CD4-positive, CD25-positive, alpha-beta regulatory T cell (primary cell): Measurements from ENCODE around the gene RAD51B. TPM values are rescaled to one million over a fixed set of nuclear protein-coding genes. Genes with fewer than 3 reads are reported as not detected.

ENCODE experiments used
- ATAC-seq, 2 donors: fragments of 150-1000 bp; cut with Tn5 transposase; one replicate each; pipeline ENCODE4 v1.10.0; 2021; ENCODE audit warnings: low read depth in 2 of 2, moderate number of reproducible peaks in 2 of 2, moderate library complexity in 1 of 2
- DNase-seq, 3 donors: peaks; one replicate each; pipeline versions ENCODE4 v3.0.0 to v3.0.0-alpha.2; 2012 to 2022; ENCODE audit warnings: mixed read lengths in 1 of 3
- H3K27ac ChIP-seq: one replicate; pipeline ENCODE4 v1.7.0; 2013; ENCODE audit warnings: mild to moderate bottlenecking, low read length; ENCODE audit not compliant: insufficient read depth, poor library complexity, severe bottlenecking
- H3K27me3 ChIP-seq: one replicate; pipeline ENCODE4 v1.7.0; 2013; ENCODE audit warnings: low read length; ENCODE audit not compliant: control insufficient read depth, insufficient read depth
- H3K36me3 ChIP-seq: one replicate; pipeline ENCODE4 v1.7.0; 2013; ENCODE audit warnings: mild to moderate bottlenecking, low read length, moderate library complexity; ENCODE audit not compliant: control insufficient read depth, insufficient read depth
- H3K4me1 ChIP-seq: 2 replicates; pipeline ENCODE4 v1.7.0; 2013; ENCODE audit warnings: mild to moderate bottlenecking, low read length; ENCODE audit not compliant: insufficient read depth, control insufficient read depth, poor library complexity, severe bottlenecking
- H3K4me3 ChIP-seq: one replicate; pipeline ENCODE4 v1.7.0; 2013; ENCODE audit warnings: low read depth, mild to moderate bottlenecking, low read length, moderate library complexity
- H3K9me3 ChIP-seq, 2 experiments: 1 replicate in 1 of 2; 2 replicates in 1 of 2; pipeline ENCODE4 v1.7.0; 2013; ENCODE audit warnings: low read length in 2 of 2, mild to moderate bottlenecking in 1 of 2, moderate library complexity in 1 of 2; ENCODE audit not compliant: control insufficient read depth in 2 of 2
- H3K27ac Mint-ChIP-seq, 3 donors: one replicate each; pipeline ENCODE4 v1.8.0; 2020 to 2022; ENCODE audit warnings: mild to moderate bottlenecking in 3 of 3, mixed read lengths in 3 of 3, moderate library complexity in 2 of 3
- H3K27me3 Mint-ChIP-seq: one replicate; pipeline ENCODE4 v1.8.0; 2022; ENCODE audit warnings: mild to moderate bottlenecking, mixed read lengths
- H3K36me3 Mint-ChIP-seq: one replicate; pipeline ENCODE4 v1.8.0; 2020; ENCODE audit warnings: mixed read lengths
- H3K4me1 Mint-ChIP-seq, 4 donors: one replicate each; pipeline ENCODE4 v1.8.0; 2020 to 2022; ENCODE audit warnings: mixed read lengths in 4 of 4, mild to moderate bottlenecking in 1 of 4
- H3K4me3 Mint-ChIP-seq, 4 donors: one replicate each; pipeline ENCODE4 v1.8.0; 2020 to 2022; ENCODE audit warnings: mild to moderate bottlenecking in 4 of 4, mixed read lengths in 4 of 4, moderate library complexity in 3 of 4
- H3K9me3 Mint-ChIP-seq, 7 donors: one replicate each; pipeline ENCODE4 v1.8.0; 2020 to 2022; ENCODE audit warnings: mixed read lengths in 7 of 7, mild to moderate bottlenecking in 3 of 7, moderate library complexity in 2 of 7
- polyA plus RNA-seq, 4 donors: library from polyadenylated mRNA; unstranded; fragments of 300-500 nt; fragmentation: Illumina TruSeq; gene quantifications; one replicate each; pipeline ENCODE4 v1.2.3, GENCODE V29; 2021
- total RNA-seq: library from RNA; stranded (reverse); gene quantifications from one replicate; pipeline ENCODE4 v1.2.3, GENCODE V29; 2022

Gene RAD51B
- total and polyA plus RNA-seq, 5 donors from 2014 or later = 19.1 to 40.2 (median 28.1) TPM

DNA sequence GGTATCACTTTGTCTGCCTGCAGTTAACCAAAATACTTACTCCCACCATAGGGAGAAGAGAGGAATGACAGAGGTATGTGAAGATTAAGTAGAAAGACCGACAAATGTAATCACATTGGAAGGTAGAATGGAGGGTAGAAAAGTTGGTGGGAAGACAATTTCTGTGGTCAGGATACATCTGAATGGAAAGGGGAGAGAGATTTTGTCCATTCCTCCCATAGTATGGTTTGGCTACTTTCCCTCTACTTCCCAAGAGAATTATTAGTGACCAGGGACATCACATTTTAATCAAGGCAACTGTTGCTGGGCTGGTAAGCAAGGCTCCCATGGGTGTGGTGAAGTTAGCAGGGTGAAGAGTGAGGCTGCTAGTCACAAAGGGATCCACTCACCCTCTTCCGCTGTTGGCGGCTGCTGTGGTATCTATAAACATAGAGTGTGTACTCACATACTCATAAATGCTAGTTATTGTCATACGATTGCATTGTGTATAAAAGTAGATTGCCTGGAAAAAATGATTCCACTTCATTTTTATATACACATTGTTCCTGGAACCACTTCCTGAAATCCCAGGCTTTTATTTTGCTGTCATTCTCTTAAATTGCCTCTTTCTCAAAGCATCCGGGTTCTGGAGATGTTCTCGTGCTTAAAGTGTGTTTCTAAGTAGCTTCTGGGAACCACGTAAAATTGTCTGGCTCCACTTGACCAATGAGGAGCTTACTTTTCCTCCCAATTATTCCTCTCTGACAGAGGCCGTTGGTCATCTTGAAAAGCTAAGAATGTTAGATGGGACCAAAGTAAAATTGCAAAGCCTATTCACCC lies 560.1 kb downstream of the RAD51B start:
- Mint-ChIP-seq H3K4me3 (peak overlapping the region in 3 of 4 donors; percentile 3 to 62 (median 56)), H3K4me1 (peaks cover 44 to 69% (median 49%) of the 10 kb centered on the region in 4 donors), H3K27ac (peak overlapping the region; percentile 70 to 94 (median 89)), H3K27me3 (no peaks in the 10 kb centered on the region), H3K9me3 (no peaks in the 10 kb centered on the region), H3K36me3 (no peaks in the 10 kb centered on the region)
- Histone ChIP-seq H3K36me3 (no peaks in the 10 kb centered on the region), H3K27ac (peak overlapping the region; percentile 64), H3K27me3 (no peaks in the 10 kb centered on the region), H3K4me3 (peak overlapping the region; percentile 60), H3K4me1 (peaks cover 61% of the 10 kb centered on the region), H3K9me3 (no peaks in the 10 kb centered on the region)
- ATAC-seq (peak; percentile 72), DNase-seq (peak in 2 of 3 donors; percentile 38 to 61)

DNA sequence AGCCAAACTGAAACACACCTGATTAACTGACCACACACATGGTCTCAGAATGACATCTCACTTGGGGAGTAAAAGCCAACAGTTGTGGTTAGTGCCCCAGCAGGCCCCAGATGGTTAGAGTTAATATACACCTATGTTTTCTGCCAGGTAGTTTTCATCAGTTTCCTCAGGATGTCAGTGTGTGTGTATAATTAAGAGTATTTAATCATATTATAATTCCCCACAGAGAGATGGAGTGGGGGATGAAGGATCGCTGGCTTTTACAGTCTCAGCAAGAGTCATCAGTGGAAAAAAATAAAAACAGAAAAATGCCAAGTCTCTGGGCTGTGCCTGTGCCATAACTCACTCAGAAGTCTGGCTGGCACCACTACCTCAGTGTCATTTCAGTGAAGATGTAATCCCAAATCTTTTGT lies 560.8 kb downstream of the RAD51B start:
- peak overlapping the region; percentile 64 for H3K27ac ChIP-seq
- Mint-ChIP-seq H3K27me3 (no peaks in the 10 kb centered on the region), H3K4me1 (peaks cover 44 to 63% (median 46%) of the 10 kb centered on the region in 4 donors), H3K27ac (peak overlapping the region in 2 of 3 donors; percentile 70 to 89), H3K9me3 (no peaks in the 10 kb centered on the region), H3K4me3 (peak overlapping the region in 2 of 4 donors; percentile 9 to 56), H3K36me3 (no peaks in the 10 kb centered on the region)
- ATAC-seq (no peak), DNase-seq (no peak)
- no peaks in the 10 kb centered on the region for H3K36me3 ChIP-seq
- H3K4me1 ChIP-seq = peaks cover 55% of the 10 kb centered on the region
- no peaks in the 10 kb centered on the region for H3K27me3 ChIP-seq
- H3K9me3 ChIP-seq = no peaks in the 10 kb centered on the region
- H3K4me3 ChIP-seq = peak overlapping the region; percentile 60

DNA sequence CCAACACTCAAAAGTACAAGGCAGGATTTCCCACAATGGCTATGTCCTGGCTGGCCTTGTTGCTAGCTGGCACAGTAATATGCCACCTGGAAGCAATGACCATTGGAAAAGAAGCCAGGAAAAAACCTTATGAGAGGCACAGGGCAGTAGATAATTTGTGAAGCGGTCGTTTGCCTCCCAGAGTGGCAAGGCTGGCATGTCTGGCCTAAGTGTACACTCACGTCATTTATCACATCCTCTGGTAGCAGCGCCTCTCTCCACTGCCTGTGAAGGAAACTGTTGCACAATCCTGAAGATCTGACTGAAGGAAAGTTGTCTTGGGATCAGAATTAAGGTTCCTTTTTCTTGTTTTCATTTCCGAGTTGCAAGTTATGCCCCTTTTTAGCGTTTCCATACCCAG lies 564.8 kb downstream of the RAD51B start:
- Mint-ChIP-seq H3K4me1 (peaks cover 9 to 26% (median 24%) of the 10 kb centered on the region in 4 donors), H3K27me3 (no peaks in the 10 kb centered on the region), H3K4me3 (no peak overlapping the region), H3K27ac (peak overlapping the region in 2 of 3 donors; percentile 35 to 79), H3K36me3 (peaks cover 4% of the 10 kb centered on the region), H3K9me3 (no peaks in the 10 kb centered on the region)
- H3K4me1 ChIP-seq = peaks cover 15% of the 10 kb centered on the region
- no peaks in the 10 kb centered on the region for H3K27me3 ChIP-seq
- no peaks in the 10 kb centered on the region for H3K36me3 ChIP-seq
- DNase-seq (no peak), ATAC-seq (no peak)
- H3K4me3 ChIP-seq = no peak overlapping the region
- no peaks in the 10 kb centered on the region for H3K9me3 ChIP-seq
- H3K27ac ChIP-seq = no peak overlapping the region

DNA sequence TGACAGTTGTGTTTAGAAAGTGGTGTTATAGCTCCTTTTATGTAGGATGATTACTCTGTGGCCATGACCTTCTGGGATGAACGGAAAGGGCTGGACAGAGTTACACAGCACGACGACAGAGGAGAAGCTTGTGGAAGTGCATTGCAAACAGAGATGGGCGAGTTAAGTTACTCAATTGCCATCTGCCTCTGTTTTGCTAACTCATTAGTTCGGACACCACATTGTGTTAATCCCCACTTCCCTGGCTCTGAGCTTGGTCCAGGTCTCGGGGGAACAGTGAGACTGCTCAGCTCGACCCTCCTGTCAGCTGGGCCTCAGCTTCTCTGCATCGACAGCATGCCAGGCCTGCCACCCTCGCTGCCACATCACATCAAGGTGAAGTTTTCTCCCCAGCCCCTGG lies 565.3 kb downstream of the RAD51B start:
- no peak for DNase-seq
- peak overlapping the region in 2 of 3 donors; percentile 26 to 52 for H3K27ac Mint-ChIP-seq
- H3K27me3 ChIP-seq = no peaks in the 10 kb centered on the region
- H3K4me1 ChIP-seq = peaks cover 10% of the 10 kb centered on the region
- peaks cover 4% of the 10 kb centered on the region for H3K36me3 Mint-ChIP-seq
- H3K9me3 ChIP-seq = no peaks in the 10 kb centered on the region
- H3K4me3 ChIP-seq = no peak overlapping the region
- H3K9me3 Mint-ChIP-seq = no peaks in the 10 kb centered on the region
- H3K27ac ChIP-seq = no peak overlapping the region
- no peaks in the 10 kb centered on the region for H3K27me3 Mint-ChIP-seq
- no peak for ATAC-seq
- peaks cover 3 to 22% (median 20%) of the 10 kb centered on the region in 4 donors for H3K4me1 Mint-ChIP-seq
- no peak overlapping the region for H3K4me3 Mint-ChIP-seq
- no peaks in the 10 kb centered on the region for H3K36me3 ChIP-seq

DNA sequence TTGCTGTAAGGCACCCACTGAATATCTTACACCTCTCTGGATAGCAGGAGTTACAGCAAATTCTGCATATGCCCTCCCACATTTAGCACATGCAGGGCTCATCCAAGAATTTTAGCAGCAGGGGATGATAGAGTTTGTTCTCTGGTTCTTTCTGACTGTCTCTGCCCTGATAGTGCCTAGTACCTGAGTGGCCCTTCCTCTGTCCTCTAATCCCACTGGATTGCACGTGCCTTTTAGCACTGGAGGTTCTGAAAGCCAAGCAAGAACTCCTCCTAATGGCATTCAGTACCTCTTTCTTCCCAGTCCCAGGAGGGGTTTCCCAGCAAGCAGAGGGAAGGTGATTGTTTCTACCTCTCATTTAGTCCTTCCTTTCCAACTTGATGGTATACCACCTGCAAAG lies 566.9 kb downstream of the RAD51B start:
- no peaks in the 10 kb centered on the region for H3K27me3 Mint-ChIP-seq
- no peak overlapping the region for H3K4me3 Mint-ChIP-seq
- ATAC-seq (no peak), DNase-seq (no peak)
- Histone ChIP-seq H3K36me3 (no peaks in the 10 kb centered on the region), H3K4me1 (no peaks in the 10 kb centered on the region), H3K9me3 (no peaks in the 10 kb centered on the region), H3K4me3 (no peak overlapping the region), H3K27ac (no peak overlapping the region), H3K27me3 (no peaks in the 10 kb centered on the region)
- H3K36me3 Mint-ChIP-seq = peaks cover 4% of the 10 kb centered on the region
- H3K9me3 Mint-ChIP-seq = peaks cover 0 to 4% (median 0%) of the 10 kb centered on the region in 7 donors
- peaks cover 0 to 14% (median 9%) of the 10 kb centered on the region in 4 donors for H3K4me1 Mint-ChIP-seq
- no peak overlapping the region for H3K27ac Mint-ChIP-seq

DNA sequence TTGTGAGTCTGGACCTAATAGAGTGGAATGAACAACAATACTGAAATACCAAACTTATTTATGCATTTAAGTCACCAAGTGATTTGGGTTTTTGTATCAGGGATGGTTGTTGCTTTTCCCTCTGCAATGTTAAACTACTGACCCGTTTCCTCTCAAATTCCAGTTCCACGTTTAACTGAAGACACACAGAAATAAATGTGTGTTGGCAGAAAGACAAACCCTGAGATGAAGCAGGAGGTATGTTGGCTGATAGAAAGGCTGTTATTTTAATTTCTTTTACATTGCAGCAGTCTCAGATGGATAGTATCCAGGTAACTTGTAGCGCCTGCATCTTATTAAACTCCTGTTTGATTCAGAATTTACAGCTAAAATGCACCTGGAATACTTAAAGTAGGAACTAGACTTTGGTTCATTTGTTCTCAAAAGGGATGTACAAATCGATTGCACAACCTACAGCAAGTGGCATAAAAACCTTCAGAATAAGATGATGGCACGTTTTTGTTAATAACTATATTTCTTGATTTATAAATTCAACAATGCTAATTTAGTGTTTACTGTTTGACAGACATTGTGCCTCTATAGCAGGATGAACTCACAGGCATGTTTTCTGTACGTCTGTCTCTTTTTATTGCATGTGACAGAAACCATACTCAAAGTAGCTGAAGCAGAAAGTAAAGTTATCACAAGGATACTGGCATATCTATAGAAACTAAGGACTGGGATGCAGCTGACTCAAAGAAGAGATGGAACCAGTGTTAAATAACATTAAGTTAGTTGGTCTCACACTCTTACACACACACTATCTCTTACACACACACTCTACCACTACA lies 567.6 kb downstream of the RAD51B start:
- no peaks in the 10 kb centered on the region for H3K9me3 ChIP-seq
- H3K27ac ChIP-seq = no peak overlapping the region
- Mint-ChIP-seq H3K36me3 (peaks cover 4% of the 10 kb centered on the region), H3K4me3 (no peak overlapping the region), H3K9me3 (peaks cover 0 to 4% (median 0%) of the 10 kb centered on the region in 7 donors), H3K27ac (peak overlapping the region in 1 of 3 donors; percentile 31), H3K4me1 (peaks cover 0 to 12% (median 7%) of the 10 kb centered on the region in 4 donors), H3K27me3 (no peaks in the 10 kb centered on the region)
- DNase-seq (no peak), ATAC-seq (no peak)
- H3K4me3 ChIP-seq = no peak overlapping the region
- H3K36me3 ChIP-seq = no peaks in the 10 kb centered on the region
- no peaks in the 10 kb centered on the region for H3K27me3 ChIP-seq
- no peaks in the 10 kb centered on the region for H3K4me1 ChIP-seq

DNA sequence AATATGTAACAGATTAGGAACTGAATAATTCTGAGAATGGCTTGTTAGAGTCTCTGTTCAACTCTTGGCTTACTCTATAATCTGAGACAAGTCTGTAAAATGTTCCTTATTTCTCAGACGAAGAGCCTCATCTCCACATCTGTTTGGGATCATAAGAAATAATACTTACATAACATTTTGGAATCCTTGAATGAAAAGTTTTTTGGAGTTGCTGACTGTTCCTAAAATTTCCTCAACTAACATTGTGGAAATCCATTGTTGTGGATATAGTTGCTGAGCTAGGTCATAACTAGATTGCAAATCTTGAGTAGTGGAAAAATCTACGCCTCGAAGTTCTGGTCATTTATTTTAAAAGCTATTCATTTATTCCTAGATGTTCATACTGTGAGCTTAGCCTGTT lies 570.4 kb downstream of the RAD51B start:
- Histone ChIP-seq H3K4me1 (no peaks in the 10 kb centered on the region), H3K27me3 (no peaks in the 10 kb centered on the region), H3K9me3 (no peaks in the 10 kb centered on the region), H3K4me3 (no peak overlapping the region), H3K27ac (no peak overlapping the region), H3K36me3 (no peaks in the 10 kb centered on the region)
- no peak overlapping the region for H3K27ac Mint-ChIP-seq
- peaks cover 0 to 4% (median 0%) of the 10 kb centered on the region in 7 donors for H3K9me3 Mint-ChIP-seq
- no peak for ATAC-seq
- peaks cover 6% of the 10 kb centered on the region for H3K36me3 Mint-ChIP-seq
- H3K4me1 Mint-ChIP-seq = peaks cover 0 to 13% (median 4%) of the 10 kb centered on the region in 4 donors
- H3K4me3 Mint-ChIP-seq = no peak overlapping the region
- no peaks in the 10 kb centered on the region for H3K27me3 Mint-ChIP-seq
- DNase-seq = no peak
